Neural cell (in vitro differentiated cells): ENCODE data around the gene AFG1L. TPM values are rescaled to one million over a fixed set of nuclear protein-coding genes. Genes with fewer than 3 reads are reported as not detected.

Experiments used
- H2AFZ ChIP-seq: fragments of 200-600, 300-800 bp; sonication (generic), shearing (Covaris generic); 2 replicates; pipeline ENCODE4 v1.6.0; 2014; ENCODE audit warnings: low read depth, mild to moderate bottlenecking, antibody characterized with exemption, low read length, moderate library complexity
- H3F3A ChIP-seq: fragments of 200-600 bp; shearing (Covaris generic); 2 replicates; pipeline ENCODE4 v1.6.1; 2016; ENCODE audit warnings: mild to moderate bottlenecking, moderate library complexity, mixed read lengths, antibody characterized with exemption, low read length; ENCODE audit not compliant: insufficient read depth, poor library complexity, severe bottlenecking
- H3K27ac ChIP-seq: fragments of 200-600, 300-800 bp; sonication (generic), shearing (Covaris generic); 2 replicates; pipeline ENCODE4 v1.5.1; 2014; ENCODE audit warnings: mild to moderate bottlenecking, low read length, moderate library complexity
- H3K27me3 ChIP-seq: fragments of 300-800, 200-600 bp; sonication (generic), shearing (Covaris generic); 2 replicates; pipeline ENCODE4 v1.6.0; 2014; ENCODE audit warnings: mild to moderate bottlenecking, low read depth, low read length, moderate library complexity; ENCODE audit not compliant: insufficient read depth
- H3K36me3 ChIP-seq: fragments of 300-800, 200-600 bp; sonication (generic), shearing (Covaris generic); 2 replicates; pipeline ENCODE4 v1.5.1; 2014; ENCODE audit warnings: mild to moderate bottlenecking, antibody characterized with exemption, low read length, moderate library complexity; ENCODE audit not compliant: insufficient read depth
- H3K4me2 ChIP-seq: fragments of 300-800, 200-600 bp; sonication (generic), shearing (Covaris generic); 2 replicates; pipeline ENCODE4 v1.6.0; 2014; ENCODE audit warnings: mild to moderate bottlenecking, low read length
- H3K4me3 ChIP-seq: fragments of 300-800, 200-600 bp; sonication (generic), shearing (Covaris generic); 2 replicates; pipeline ENCODE4 v1.5.1; 2014; ENCODE audit warnings: mild to moderate bottlenecking, low read length, moderate library complexity
- H3K79me2 ChIP-seq: fragments of 200-600 bp; shearing (Covaris generic); replicated peaks from 2 replicates; pipeline ENCODE4 v1.6.0; 2014; ENCODE audit warnings: mild to moderate bottlenecking, low read length, moderate library complexity; ENCODE audit not compliant: insufficient read depth
- H3K9ac ChIP-seq: fragments of 300-800, 200-600 bp; sonication (generic), shearing (Covaris generic); 2 replicates; pipeline ENCODE4 v1.6.1; 2016; ENCODE audit warnings: mild to moderate bottlenecking, low read length, mixed read lengths
- H3K9me2 ChIP-seq: fragments of 200-600 bp; shearing (Covaris generic); 2 replicates; pipeline ENCODE4 v1.6.1; 2016; ENCODE audit warnings: mild to moderate bottlenecking, low read length, mixed read lengths; ENCODE audit not compliant: insufficient read depth
- H3K9me3 ChIP-seq: fragments of 200-600, 300-800 bp; sonication (generic), shearing (Covaris generic); 2 replicates; pipeline ENCODE4 v1.6.1; 2016; ENCODE audit warnings: mild to moderate bottlenecking, mixed run types, low read length, moderate library complexity, mixed read lengths
- H4K20me1 ChIP-seq: fragments of 200-600 bp; shearing (Covaris generic); 2 replicates; pipeline ENCODE4 v1.6.1; 2016; ENCODE audit warnings: mild to moderate bottlenecking, mixed run types; ENCODE audit not compliant: insufficient read depth
- EP300 ChIP-seq: fragments of 450-650 bp; conservative IDR thresholded peaks from 2 replicates; pipeline ENCODE4 v1.6.1; 2014; ENCODE audit warnings: antibody characterized with exemption, mild to moderate bottlenecking, moderate library complexity; ENCODE audit not compliant: poor library complexity, severe bottlenecking
- EZH2 ChIP-seq: fragments of 200-600, 300-800 bp; shearing (Covaris generic), sonication (generic); IDR thresholded peaks from 2 replicates; pipeline ENCODE4 v1.6.1; 2014; ENCODE audit warnings: antibody characterized with exemption, low read length, borderline replicate concordance, mild to moderate bottlenecking; ENCODE audit not compliant: insufficient read depth, poor library complexity, severe bottlenecking
- MXI1 ChIP-seq: fragments of 450-650 bp; conservative IDR thresholded peaks from 2 replicates; pipeline ENCODE4 v1.6.1; 2014; ENCODE audit warnings: antibody characterized with exemption, mild to moderate bottlenecking; ENCODE audit not compliant: poor library complexity, severe bottlenecking
- POLR2AphosphoS5 ChIP-seq: IDR thresholded peaks from 2 replicates; pipeline ENCODE4 v1.6.1; 2012
- RAD21 ChIP-seq: fragments of 450-650 bp; conservative IDR thresholded peaks from 2 replicates; pipeline ENCODE4 v1.6.1; 2014; ENCODE audit warnings: antibody characterized with exemption, mild to moderate bottlenecking, moderate library complexity
- SMC3 ChIP-seq: fragments of 450-650 bp; conservative IDR thresholded peaks from 2 replicates; pipeline ENCODE4 v1.6.1; 2014; ENCODE audit warnings: antibody characterized with exemption, mild to moderate bottlenecking, moderate library complexity; ENCODE audit not compliant: poor library complexity
- polyA plus RNA-seq: library from polyadenylated mRNA; depleted of rRNA; stranded (reverse); fragments of >200 nt; gene quantifications from 2 replicates; pipeline ENCODE4 v1.2.3, GENCODE V29; 2014
- TF ChIP-seq, protein P1 (sequence below): fragments of 450-650 bp; IDR thresholded peaks from 2 replicates; pipeline ENCODE4 v1.5.1; 2014; ENCODE audit warnings: antibody characterized with exemption, mild to moderate bottlenecking, moderate library complexity; ENCODE audit not compliant: poor library complexity, severe bottlenecking
- TF ChIP-seq, protein P2 (sequence below): IDR thresholded peaks from 2 replicates; pipeline ENCODE4 v1.6.1; 2012; ENCODE audit warnings: borderline replicate concordance

AFG1L gene
- polyA plus RNA-seq, 1 donor from 2014 or later = 3.3 TPM

DNA sequence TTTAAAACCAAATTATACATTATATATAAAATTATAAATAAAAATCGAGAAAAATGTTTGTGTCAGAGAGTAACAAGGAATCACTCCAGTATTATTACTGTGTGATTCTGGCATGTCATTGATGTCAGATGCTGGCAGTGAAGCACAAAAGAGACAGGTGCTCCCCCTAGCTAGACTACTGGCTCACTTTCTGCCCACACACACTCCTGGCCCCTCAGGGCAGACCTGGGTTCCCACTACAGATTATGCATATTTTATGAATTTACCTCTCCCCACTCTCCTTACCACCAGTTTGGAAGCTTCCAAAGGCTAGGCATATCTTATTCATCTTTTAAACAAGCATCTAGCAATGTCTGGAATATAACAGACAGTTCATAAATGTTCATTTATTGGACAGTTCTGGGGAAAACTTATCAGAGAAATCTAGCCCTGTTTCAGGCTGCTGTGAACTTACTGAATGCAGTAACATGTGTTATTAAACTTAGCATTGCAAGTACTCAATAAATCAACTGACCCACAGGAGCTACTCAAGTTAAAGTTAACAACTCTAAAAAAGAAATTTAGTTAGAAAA, 46.8 kb upstream of the AFG1L start:
- no peak overlapping the region for H2AFZ ChIP-seq
- H3K27me3 ChIP-seq = no peaks in the 10 kb centered on the region
- no peak overlapping the region for H3K4me3 ChIP-seq
- H3K9me2 ChIP-seq = no peaks in the 10 kb centered on the region
- H3K9me3 ChIP-seq = no peaks in the 10 kb centered on the region
- no peaks in the 10 kb centered on the region for H3K36me3 ChIP-seq
- H3K9ac ChIP-seq = no peak overlapping the region
- H3K27ac ChIP-seq = no peak overlapping the region
- H3K79me2 ChIP-seq = peaks cover 4% of the 10 kb centered on the region
- no peak overlapping the region for H3K4me2 ChIP-seq
- H3F3A ChIP-seq = no peaks in the 10 kb centered on the region
- no peaks in the 10 kb centered on the region for H4K20me1 ChIP-seq
- no peak for TF ChIP-seq EZH2
- no peak for TF ChIP-seq SMC3
- TF ChIP-seq, protein P1, sequence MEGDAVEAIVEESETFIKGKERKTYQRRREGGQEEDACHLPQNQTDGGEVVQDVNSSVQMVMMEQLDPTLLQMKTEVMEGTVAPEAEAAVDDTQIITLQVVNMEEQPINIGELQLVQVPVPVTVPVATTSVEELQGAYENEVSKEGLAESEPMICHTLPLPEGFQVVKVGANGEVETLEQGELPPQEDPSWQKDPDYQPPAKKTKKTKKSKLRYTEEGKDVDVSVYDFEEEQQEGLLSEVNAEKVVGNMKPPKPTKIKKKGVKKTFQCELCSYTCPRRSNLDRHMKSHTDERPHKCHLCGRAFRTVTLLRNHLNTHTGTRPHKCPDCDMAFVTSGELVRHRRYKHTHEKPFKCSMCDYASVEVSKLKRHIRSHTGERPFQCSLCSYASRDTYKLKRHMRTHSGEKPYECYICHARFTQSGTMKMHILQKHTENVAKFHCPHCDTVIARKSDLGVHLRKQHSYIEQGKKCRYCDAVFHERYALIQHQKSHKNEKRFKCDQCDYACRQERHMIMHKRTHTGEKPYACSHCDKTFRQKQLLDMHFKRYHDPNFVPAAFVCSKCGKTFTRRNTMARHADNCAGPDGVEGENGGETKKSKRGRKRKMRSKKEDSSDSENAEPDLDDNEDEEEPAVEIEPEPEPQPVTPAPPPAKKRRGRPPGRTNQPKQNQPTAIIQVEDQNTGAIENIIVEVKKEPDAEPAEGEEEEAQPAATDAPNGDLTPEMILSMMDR = no peak
- TF ChIP-seq, protein P2, sequence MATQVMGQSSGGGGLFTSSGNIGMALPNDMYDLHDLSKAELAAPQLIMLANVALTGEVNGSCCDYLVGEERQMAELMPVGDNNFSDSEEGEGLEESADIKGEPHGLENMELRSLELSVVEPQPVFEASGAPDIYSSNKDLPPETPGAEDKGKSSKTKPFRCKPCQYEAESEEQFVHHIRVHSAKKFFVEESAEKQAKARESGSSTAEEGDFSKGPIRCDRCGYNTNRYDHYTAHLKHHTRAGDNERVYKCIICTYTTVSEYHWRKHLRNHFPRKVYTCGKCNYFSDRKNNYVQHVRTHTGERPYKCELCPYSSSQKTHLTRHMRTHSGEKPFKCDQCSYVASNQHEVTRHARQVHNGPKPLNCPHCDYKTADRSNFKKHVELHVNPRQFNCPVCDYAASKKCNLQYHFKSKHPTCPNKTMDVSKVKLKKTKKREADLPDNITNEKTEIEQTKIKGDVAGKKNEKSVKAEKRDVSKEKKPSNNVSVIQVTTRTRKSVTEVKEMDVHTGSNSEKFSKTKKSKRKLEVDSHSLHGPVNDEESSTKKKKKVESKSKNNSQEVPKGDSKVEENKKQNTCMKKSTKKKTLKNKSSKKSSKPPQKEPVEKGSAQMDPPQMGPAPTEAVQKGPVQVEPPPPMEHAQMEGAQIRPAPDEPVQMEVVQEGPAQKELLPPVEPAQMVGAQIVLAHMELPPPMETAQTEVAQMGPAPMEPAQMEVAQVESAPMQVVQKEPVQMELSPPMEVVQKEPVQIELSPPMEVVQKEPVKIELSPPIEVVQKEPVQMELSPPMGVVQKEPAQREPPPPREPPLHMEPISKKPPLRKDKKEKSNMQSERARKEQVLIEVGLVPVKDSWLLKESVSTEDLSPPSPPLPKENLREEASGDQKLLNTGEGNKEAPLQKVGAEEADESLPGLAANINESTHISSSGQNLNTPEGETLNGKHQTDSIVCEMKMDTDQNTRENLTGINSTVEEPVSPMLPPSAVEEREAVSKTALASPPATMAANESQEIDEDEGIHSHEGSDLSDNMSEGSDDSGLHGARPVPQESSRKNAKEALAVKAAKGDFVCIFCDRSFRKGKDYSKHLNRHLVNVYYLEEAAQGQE = no peak

DNA sequence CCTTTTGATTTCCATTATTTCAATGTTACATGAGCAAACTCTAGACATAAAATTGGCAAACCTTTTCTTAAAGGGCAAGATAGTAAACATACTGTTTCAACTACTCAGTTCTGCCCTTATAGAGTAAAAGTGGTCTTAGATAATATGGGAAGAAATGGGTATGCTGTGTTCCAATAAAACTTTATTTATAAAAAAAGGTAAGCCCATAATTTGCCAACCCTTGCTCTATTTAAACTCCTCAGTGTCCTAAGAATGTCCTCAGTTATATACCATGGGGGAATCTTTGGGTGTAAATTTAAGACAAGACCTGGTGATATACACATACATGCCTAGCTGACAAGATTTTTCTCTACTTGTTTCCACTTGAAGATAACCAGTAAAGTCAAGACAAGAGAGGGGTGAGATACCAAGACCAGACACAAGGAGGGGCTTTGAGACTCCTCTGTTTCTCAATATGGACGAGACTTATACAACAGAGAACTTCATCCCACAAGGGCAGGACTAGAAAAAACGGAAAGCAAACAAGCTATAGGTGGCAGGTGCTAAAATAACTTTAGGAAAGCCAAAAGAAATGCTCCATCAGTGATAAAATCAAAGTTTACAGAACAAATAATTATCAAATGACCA, 44.5 kb upstream of the AFG1L start:
- no peaks in the 10 kb centered on the region for H3K9me3 ChIP-seq
- no peaks in the 10 kb centered on the region for H3K36me3 ChIP-seq
- H4K20me1 ChIP-seq = no peaks in the 10 kb centered on the region
- H2AFZ ChIP-seq = no peak overlapping the region
- H3K27ac ChIP-seq = no peak overlapping the region
- peaks cover 4% of the 10 kb centered on the region for H3K79me2 ChIP-seq
- no peak overlapping the region for H3K9ac ChIP-seq
- no peaks in the 10 kb centered on the region for H3F3A ChIP-seq
- no peak for TF ChIP-seq MXI1
- TF ChIP-seq SMC3 = no peak
- TF ChIP-seq, protein P1 = no peak
- TF ChIP-seq EP300 = no peak
- no peak for TF ChIP-seq EZH2
- TF ChIP-seq, protein P2 = no peak
- TF ChIP-seq POLR2AphosphoS5 = no peak
- no peak for TF ChIP-seq RAD21
- no peaks in the 10 kb centered on the region for H3K27me3 ChIP-seq
- H3K4me2 ChIP-seq = no peak overlapping the region
- H3K9me2 ChIP-seq = no peaks in the 10 kb centered on the region
- no peak overlapping the region for H3K4me3 ChIP-seq
